Testis (tissue), 2 donors: ENCODE measurements around the gene MMP13.

Source experiments
- POLR2A ChIP-seq: fragments of 450-650 bp; IDR thresholded peaks from one replicate; pipeline ENCODE4 v1.6.1; 2017; ENCODE audit warnings: antibody characterized with exemption, mild to moderate bottlenecking, moderate library complexity
- TF ChIP-seq, protein P1 (sequence below), 3 experiments: fragments of 450-650 bp in 2 of 3; fragments of 200-600 bp in 1 of 3; sonication (generic) in 1 of 3; IDR thresholded peaks; one replicate each; pipeline ENCODE4 v1.5.1; 2016 to 2019; ENCODE audit warnings: antibody characterized with exemption in 3 of 3, mild to moderate bottlenecking in 2 of 3, moderate library complexity in 1 of 3

DNA sequence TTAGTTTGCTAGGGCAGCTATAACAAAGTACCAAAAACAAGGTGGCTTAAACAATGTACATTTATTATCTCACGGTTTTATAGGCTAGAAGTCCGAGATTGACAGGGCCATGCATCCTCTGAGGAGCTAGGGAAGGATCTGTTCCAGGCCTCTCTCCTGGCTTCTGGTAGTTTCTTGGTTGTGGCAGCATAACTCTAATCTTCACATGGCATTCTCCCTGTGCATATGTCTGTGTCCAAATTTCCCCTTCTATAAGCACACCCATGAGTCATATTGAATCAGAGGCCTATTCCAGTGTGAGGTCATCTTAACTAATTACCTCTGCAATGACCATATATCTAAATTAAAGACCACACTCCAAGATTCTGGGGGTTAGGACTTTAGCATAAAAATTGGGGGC, 31.3 kb upstream of the MMP13 start:
- TF ChIP-seq POLR2A = no peak
- TF ChIP-seq, protein P1, sequence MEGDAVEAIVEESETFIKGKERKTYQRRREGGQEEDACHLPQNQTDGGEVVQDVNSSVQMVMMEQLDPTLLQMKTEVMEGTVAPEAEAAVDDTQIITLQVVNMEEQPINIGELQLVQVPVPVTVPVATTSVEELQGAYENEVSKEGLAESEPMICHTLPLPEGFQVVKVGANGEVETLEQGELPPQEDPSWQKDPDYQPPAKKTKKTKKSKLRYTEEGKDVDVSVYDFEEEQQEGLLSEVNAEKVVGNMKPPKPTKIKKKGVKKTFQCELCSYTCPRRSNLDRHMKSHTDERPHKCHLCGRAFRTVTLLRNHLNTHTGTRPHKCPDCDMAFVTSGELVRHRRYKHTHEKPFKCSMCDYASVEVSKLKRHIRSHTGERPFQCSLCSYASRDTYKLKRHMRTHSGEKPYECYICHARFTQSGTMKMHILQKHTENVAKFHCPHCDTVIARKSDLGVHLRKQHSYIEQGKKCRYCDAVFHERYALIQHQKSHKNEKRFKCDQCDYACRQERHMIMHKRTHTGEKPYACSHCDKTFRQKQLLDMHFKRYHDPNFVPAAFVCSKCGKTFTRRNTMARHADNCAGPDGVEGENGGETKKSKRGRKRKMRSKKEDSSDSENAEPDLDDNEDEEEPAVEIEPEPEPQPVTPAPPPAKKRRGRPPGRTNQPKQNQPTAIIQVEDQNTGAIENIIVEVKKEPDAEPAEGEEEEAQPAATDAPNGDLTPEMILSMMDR (IDR thresholded peaks at IDR 0.05) = no peak
